NCI-H82 treated with DMSO at 0.1 percent for 48 hours (cell line): ENCODE measurements around the gene FJX1.
"Not testable (repeated sequence)": the region's sequence is repeated elsewhere in the genome, so short reads cannot be mapped to it uniquely, and the experiment has no call there.

Experiments used
- DNase-seq: peaks from one replicate; lab custom pipeline; 2025; ENCODE audit not compliant: unreplicated experiment; lab: John Stamatoyannopoulos, UW

Gene FJX1

GRCh38 chr11:35631891-35632290 is 13.6 kb downstream of the FJX1 start:
- no peak for DNase-seq

- peak; percentile 95 for DNase-seq
Observed at GRCh38 chr11:35632301-35632700, 14.0 kb downstream of the FJX1 start.

- DNase-seq: no peak
Observed at GRCh38 chr11:35633827-35634423, 15.7 kb downstream of the FJX1 start.

- DNase-seq: no peak
Observed at GRCh38 chr11:35635933-35636332, 17.7 kb downstream of the FJX1 start.

GRCh38 chr11:35639591-35640179 is 21.4 kb downstream of the FJX1 start:
- DNase-seq: no peak

GRCh38 chr11:35641171-35641897 is 23.1 kb downstream of the FJX1 start:
- no peak for DNase-seq

- DNase-seq: no peak
Observed at GRCh38 chr11:35641964-35642363, 23.7 kb downstream of the FJX1 start.

GRCh38 chr11:35647421-35648093 is 29.3 kb downstream of the FJX1 start:
- DNase-seq: no peak

GRCh38 chr11:35650006-35650405 is 31.7 kb downstream of the FJX1 start:
- no peak for DNase-seq

- no peak for DNase-seq
Observed at GRCh38 chr11:35650467-35650866, 32.2 kb downstream of the FJX1 start.

GRCh38 chr11:35651263-35651662 is 33.0 kb downstream of the FJX1 start:
- no peak for DNase-seq

- not testable (repeated sequence) for DNase-seq
Observed at GRCh38 chr11:35652786-35653185, 34.5 kb downstream of the FJX1 start.

- peak; percentile 18 for DNase-seq
Observed at GRCh38 chr11:35654711-35655110, 36.5 kb downstream of the FJX1 start.

- no peak for DNase-seq
Observed at GRCh38 chr11:35655254-35655653, 37.0 kb downstream of the FJX1 start.

- no peak for DNase-seq
Observed at GRCh38 chr11:35655856-35656255, 37.6 kb downstream of the FJX1 start.

GRCh38 chr11:35658020-35658948 is 40.0 kb downstream of the FJX1 start:
- no peak for DNase-seq

- no peak for DNase-seq
Observed at GRCh38 chr11:35661534-35661933, 43.3 kb downstream of the FJX1 start.

- no peak for DNase-seq
Observed at GRCh38 chr11:35662061-35662648, 43.9 kb downstream of the FJX1 start.

- DNase-seq: peak; percentile 20
Observed at GRCh38 chr11:35662649-35663407, 44.6 kb downstream of the FJX1 start, which contains the start of gene TRIM44. Gene TRIM44, plus strand, starts transcription at chr11:35662775. Its CDS starts 337 bp downstream, at chr11:35663112.

- DNase-seq: no peak
Observed at GRCh38 chr11:35663408-35663702, 45.1 kb downstream of the FJX1 start.
